Retina (tissue), 1 donor: ENCODE measurements around the gene CLN3.
"Not testable (repeated sequence)": the region's sequence is repeated elsewhere in the genome, so short reads cannot be mapped to it uniquely, and the experiment has no call there.

Experiments used
- DNase-seq: peaks from one replicate; pipeline ENCODE4 v3.0.0-alpha.2; 2016

The CLN3 gene

GRCh38 chr16:28494121-28494851 is 2.4 kb upstream of the CLN3 start, which contains the start of gene APOBR:
APOBR (plus strand) TSS chr16:28494643; CDS start chr16:28494682, 39 bp downstream.
- DNase-seq = no peak

- DNase-seq = no peak
These were observed 637 bp upstream of the CLN3 start for GRCh38 chr16:28492511-28492910.

- DNase-seq = peak; percentile 74
These were observed 474 bp downstream of the CLN3 start for GRCh38 chr16:28491230-28491969.

- DNase-seq = no peak
These were observed 5.6 kb downstream of the CLN3 start for GRCh38 chr16:28486266-28486665.

- DNase-seq = not testable (repeated sequence)
These were observed 8.5 kb downstream of the CLN3 start for GRCh38 chr16:28483361-28483760.

- DNase-seq = no peak
These were observed 9.8 kb downstream of the CLN3 start for GRCh38 chr16:28482026-28482425.

- no peak for DNase-seq
These were observed 13.2 kb downstream of the CLN3 start for GRCh38 chr16:28478506-28479180.

GRCh38 chr16:28477311-28477920 is 14.5 kb downstream of the CLN3 start:
- DNase-seq = no peak

- DNase-seq = no peak
These were observed 16.7 kb downstream of the CLN3 start for GRCh38 chr16:28475221-28475620.

- DNase-seq = no peak
These were observed 18.1 kb downstream of the CLN3 start for GRCh38 chr16:28473714-28474265.

- DNase-seq = not testable (repeated sequence)
These were observed 44.8 kb downstream of the CLN3 start for GRCh38 chr16:28447081-28447480.

- not testable (repeated sequence) for DNase-seq
These were observed 45.5 kb downstream of the CLN3 start for GRCh38 chr16:28446388-28446787.

GRCh38 chr16:28443943-28444342 is 47.9 kb downstream of the CLN3 start:
- DNase-seq = not testable (repeated sequence)

- not testable (repeated sequence) for DNase-seq
These were observed 53.0 kb downstream of the CLN3 start for GRCh38 chr16:28438899-28439298.

GRCh38 chr16:28435340-28435739 is 56.5 kb downstream of the CLN3 start:
- DNase-seq = not testable (repeated sequence)
